Naive B cell (primary cell): ENCODE data around the gene PIGU. TPM values are rescaled to one million over a fixed set of nuclear protein-coding genes. Genes with fewer than 3 reads are reported as not detected.

Source experiments
- ATAC-seq, 2 donors: fragments of 150-1000 bp; cut with Tn5 transposase; 2 replicates each; pipeline ENCODE4 v1.10.0; 2021; ENCODE audit warnings: low read depth in 2 of 2, mild to moderate bottlenecking in 2 of 2, moderate library complexity in 2 of 2
- DNase-seq: peaks from one replicate; pipeline ENCODE4 v3.0.0; 2022
- H3K27ac Mint-ChIP-seq, 6 donors: one replicate each; pipeline ENCODE4 v1.8.0; 2020 to 2022; ENCODE audit warnings: mild to moderate bottlenecking in 6 of 6, mixed read lengths in 6 of 6, moderate library complexity in 5 of 6, inconsistent platforms in 2 of 6
- H3K27me3 Mint-ChIP-seq, 3 donors: one replicate each; pipeline ENCODE4 v1.8.0; 2021 to 2022; ENCODE audit warnings: mixed read lengths in 3 of 3, mild to moderate bottlenecking in 1 of 3
- H3K36me3 Mint-ChIP-seq, 2 donors: one replicate each; pipeline ENCODE4 v1.8.0; 2020 to 2022; ENCODE audit warnings: mixed read lengths in 2 of 2, inconsistent platforms in 1 of 2, mild to moderate bottlenecking in 1 of 2
- H3K4me1 Mint-ChIP-seq, 3 donors: one replicate each; pipeline ENCODE4 v1.8.0; 2020 to 2022; ENCODE audit warnings: mixed read lengths in 3 of 3, inconsistent platforms in 1 of 3, mild to moderate bottlenecking in 1 of 3, moderate library complexity in 1 of 3
- H3K4me3 Mint-ChIP-seq, 8 donors: one replicate each; pipeline ENCODE4 v1.8.0; 2020 to 2022; ENCODE audit warnings: mild to moderate bottlenecking in 8 of 8, mixed read lengths in 8 of 8, moderate library complexity in 8 of 8, inconsistent platforms in 2 of 8
- H3K9me3 Mint-ChIP-seq, 7 donors: one replicate each; pipeline ENCODE4 v1.8.0; 2020 to 2022; ENCODE audit warnings: mixed read lengths in 7 of 7, mild to moderate bottlenecking in 5 of 7, inconsistent platforms in 2 of 7, moderate library complexity in 1 of 7
- polyA plus RNA-seq, 6 donors: library from polyadenylated mRNA; unstranded; fragments of 300-500 nt; fragmentation: Illumina TruSeq; gene quantifications; one replicate each; pipeline ENCODE4 v1.2.3, GENCODE V29; 2021; ENCODE audit warnings: low read depth in 6 of 6

The PIGU gene
- polyA plus RNA-seq, 6 donors from 2014 or later, result 14.4 to 24.3 (median 22.5) TPM

DNA sequence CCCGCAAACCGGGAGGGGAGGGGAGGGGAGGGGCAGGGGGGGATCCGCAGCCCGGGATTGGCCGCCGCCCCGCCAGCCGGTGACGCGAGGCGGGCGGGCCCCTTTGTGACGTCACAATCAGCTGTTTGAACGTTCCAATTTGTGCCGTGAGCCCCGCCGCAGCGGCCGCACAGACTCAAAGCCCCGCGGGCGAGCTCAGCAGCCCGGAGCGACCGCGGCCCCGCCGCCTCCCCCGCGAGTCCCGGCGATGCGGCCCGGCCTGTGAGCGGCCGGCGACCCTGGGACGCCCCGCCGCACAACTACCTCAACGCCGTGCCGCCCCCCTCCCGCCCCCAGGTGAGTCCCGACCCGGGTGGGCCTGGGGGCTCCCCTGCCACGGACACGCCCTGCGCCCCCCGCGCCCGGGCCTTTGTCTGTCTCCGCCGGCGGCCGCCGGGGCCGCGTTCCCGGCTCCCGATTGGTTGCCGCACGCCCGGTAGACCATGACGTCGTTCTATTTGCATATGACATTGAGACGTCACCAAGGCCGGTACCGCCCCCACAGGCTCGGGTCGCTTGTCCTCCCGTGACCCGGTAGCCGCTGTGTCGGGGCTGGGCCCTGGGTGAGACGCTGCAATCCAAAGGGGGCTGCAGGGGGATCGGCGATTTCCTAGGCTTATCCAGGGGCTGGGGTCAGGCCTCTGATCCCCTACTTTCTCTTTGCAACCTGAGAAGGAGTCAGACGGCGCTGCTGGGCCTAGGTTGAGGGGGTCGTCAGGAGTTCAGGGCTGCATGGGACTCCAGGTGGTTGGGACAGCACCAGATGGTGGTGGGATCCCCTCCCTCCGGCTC, 27.5 kb upstream of the PIGU start, which contains the start of gene TP53INP2:
Gene TP53INP2 (plus strand): TSS at position 168 of the 831 bp plus-strand sequence. CDS start 4,396 bp downstream, outside the sequence.
- no peaks in the 10 kb centered on the region for H3K36me3 Mint-ChIP-seq
- peak; percentile 93 for DNase-seq
- H3K4me3 Mint-ChIP-seq, result peak within 1 kb of the TSS; percentile 85 to 99 (median 96)
- no peaks in the 10 kb centered on the region for H3K9me3 Mint-ChIP-seq
- peak; percentile 69 to 72 for ATAC-seq
- peaks cover 4 to 10% (median 7%) of the 10 kb centered on the region in 3 donors for H3K27me3 Mint-ChIP-seq
- peaks cover 23 to 30% (median 23%) of the 10 kb centered on the region in 3 donors for H3K4me1 Mint-ChIP-seq
- H3K27ac Mint-ChIP-seq, result peak within 1 kb of the TSS; percentile 98 to 100 (median 99)

- ATAC-seq (no peak), DNase-seq (no peak)
- Mint-ChIP-seq H3K9me3 (no peaks in the 10 kb centered on the region), H3K36me3 (no peaks in the 10 kb centered on the region), H3K4me3 (peak overlapping the region; percentile 85 to 99 (median 94)), H3K27me3 (peaks cover 4 to 10% (median 7%) of the 10 kb centered on the region in 3 donors), H3K27ac (peak overlapping the region; percentile 95 to 100 (median 99)), H3K4me1 (peaks cover 20 to 27% (median 22%) of the 10 kb centered on the region in 3 donors)
Measured at GRCh38 chr20:34703424-34704176, 26.7 kb upstream of the PIGU start.

- peaks cover 16 to 23% (median 17%) of the 10 kb centered on the region in 3 donors for H3K4me1 Mint-ChIP-seq
- H3K4me3 Mint-ChIP-seq, result peak overlapping the region in 7 of 8 donors; percentile 85 to 99 (median 95)
- DNase-seq (no peak), ATAC-seq (no peak)
- H3K36me3 Mint-ChIP-seq, result no peaks in the 10 kb centered on the region
- H3K27me3 Mint-ChIP-seq, result peaks cover 4 to 10% (median 7%) of the 10 kb centered on the region in 3 donors
- H3K27ac Mint-ChIP-seq, result peak overlapping the region; percentile 95 to 100 (median 99)
- no peaks in the 10 kb centered on the region for H3K9me3 Mint-ChIP-seq
Measured at GRCh38 chr20:34703061-34703423, 26.1 kb upstream of the PIGU start.

GRCh38 chr20:34701405-34702085, 24.7 kb upstream of the PIGU start:
- DNase-seq (no peak), ATAC-seq (no peak)
- Mint-ChIP-seq H3K4me1 (peaks cover 16 to 23% (median 17%) of the 10 kb centered on the region in 3 donors), H3K27ac (peak overlapping the region in 2 of 6 donors; percentile 42 to 84), H3K4me3 (peak overlapping the region in 5 of 8 donors; percentile 7 to 99 (median 54)), H3K36me3 (no peaks in the 10 kb centered on the region), H3K9me3 (no peaks in the 10 kb centered on the region), H3K27me3 (peaks cover 4 to 10% (median 7%) of the 10 kb centered on the region in 3 donors)

- H3K36me3 Mint-ChIP-seq, result no peaks in the 10 kb centered on the region
Measured at GRCh38 chr20:34693414-34693813, 16.5 kb upstream of the PIGU start.

DNA sequence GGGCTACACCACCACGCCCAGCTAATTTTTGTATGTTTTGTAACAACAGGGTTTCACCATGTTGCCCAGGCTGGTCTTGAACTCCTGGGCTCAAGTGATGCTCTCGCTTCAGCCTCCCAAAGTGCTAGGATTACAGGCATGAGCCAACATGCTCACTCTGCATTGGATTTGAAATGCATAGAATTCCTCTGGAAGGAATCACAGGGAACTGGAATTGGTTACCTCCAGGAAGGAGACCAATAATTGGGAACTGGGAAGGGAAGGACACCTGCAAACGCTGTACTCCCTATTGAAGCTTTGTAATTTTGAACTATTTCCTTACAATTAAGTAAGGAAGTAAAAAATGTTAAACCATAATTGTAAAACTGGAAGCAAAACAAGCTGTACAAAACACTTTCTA, 14.9 kb upstream of the PIGU start:
- DNase-seq, result no peak
- H3K27ac Mint-ChIP-seq, result no peak overlapping the region
- H3K9me3 Mint-ChIP-seq, result no peaks in the 10 kb centered on the region
- H3K36me3 Mint-ChIP-seq, result no peaks in the 10 kb centered on the region
- peaks cover 0 to 5% (median 0%) of the 10 kb centered on the region in 3 donors for H3K4me1 Mint-ChIP-seq
- no peak for ATAC-seq
- peaks cover 0 to 5% (median 0%) of the 10 kb centered on the region in 3 donors for H3K27me3 Mint-ChIP-seq
- no peak overlapping the region for H3K4me3 Mint-ChIP-seq

More at GRCh38 chr20:34693414-34693813, 16.5 kb upstream of the PIGU start:
- Mint-ChIP-seq H3K9me3 (no peaks in the 10 kb centered on the region), H3K4me3 (no peak overlapping the region), H3K27me3 (peaks cover 0 to 5% (median 0%) of the 10 kb centered on the region in 3 donors), H3K27ac (peak overlapping the region in 1 of 6 donors; percentile 47), H3K4me1 (peaks cover 0 to 5% (median 0%) of the 10 kb centered on the region in 3 donors)
- no peak for ATAC-seq
- DNase-seq, result no peak

DNA sequence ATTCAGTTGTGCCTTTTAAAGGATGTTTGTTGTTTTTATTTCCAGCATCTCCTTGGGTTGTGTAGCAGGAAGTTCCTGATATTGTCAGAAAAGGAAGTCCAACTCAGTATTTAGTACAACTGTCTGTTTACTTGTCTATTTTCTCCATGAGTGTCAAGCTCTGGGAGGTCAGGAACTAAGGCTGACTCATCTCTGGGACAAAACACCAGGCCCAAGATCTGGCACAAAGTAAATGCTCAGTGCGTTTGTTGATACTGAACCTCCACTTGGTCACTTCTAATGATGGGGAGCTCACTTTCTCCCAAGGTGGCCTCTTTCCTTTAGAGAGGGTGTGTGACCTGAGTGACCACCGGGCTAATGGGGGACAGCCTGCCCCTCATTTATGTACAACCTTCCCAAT, 12.6 kb upstream of the PIGU start:
- no peak overlapping the region for H3K4me3 Mint-ChIP-seq
- peaks cover 0 to 5% (median 0%) of the 10 kb centered on the region in 3 donors for H3K27me3 Mint-ChIP-seq
- no peak overlapping the region for H3K27ac Mint-ChIP-seq
- DNase-seq (no peak), ATAC-seq (no peak)
- no peaks in the 10 kb centered on the region for H3K36me3 Mint-ChIP-seq
- peaks cover 0 to 5% (median 0%) of the 10 kb centered on the region in 3 donors for H3K4me1 Mint-ChIP-seq
- no peaks in the 10 kb centered on the region for H3K9me3 Mint-ChIP-seq

DNA sequence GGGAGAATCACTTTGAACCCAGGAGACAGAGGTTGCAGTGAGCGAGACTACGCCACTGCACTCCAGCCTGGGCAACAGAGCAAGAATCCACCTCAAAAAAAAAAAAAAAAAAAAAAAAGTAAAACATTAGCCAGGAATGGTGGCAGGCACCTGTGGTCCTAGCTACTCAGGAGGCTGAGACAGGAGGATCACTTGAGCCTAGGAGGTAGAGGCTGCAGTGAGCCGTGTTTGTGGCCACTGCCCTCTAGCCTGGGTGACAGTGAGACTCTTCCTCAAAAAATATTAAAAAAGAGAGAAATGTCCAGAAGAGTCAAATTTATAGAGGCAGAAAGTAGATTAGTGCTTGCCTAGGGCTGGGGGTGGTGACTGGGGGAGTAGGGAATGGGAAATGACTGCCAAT, 6.8 kb upstream of the PIGU start:
- Mint-ChIP-seq H3K27me3 (no peaks in the 10 kb centered on the region), H3K36me3 (no peaks in the 10 kb centered on the region), H3K4me1 (no peaks in the 10 kb centered on the region), H3K4me3 (no peak overlapping the region), H3K27ac (no peak overlapping the region), H3K9me3 (no peaks in the 10 kb centered on the region)
- no peak for ATAC-seq
- no peak for DNase-seq

DNA sequence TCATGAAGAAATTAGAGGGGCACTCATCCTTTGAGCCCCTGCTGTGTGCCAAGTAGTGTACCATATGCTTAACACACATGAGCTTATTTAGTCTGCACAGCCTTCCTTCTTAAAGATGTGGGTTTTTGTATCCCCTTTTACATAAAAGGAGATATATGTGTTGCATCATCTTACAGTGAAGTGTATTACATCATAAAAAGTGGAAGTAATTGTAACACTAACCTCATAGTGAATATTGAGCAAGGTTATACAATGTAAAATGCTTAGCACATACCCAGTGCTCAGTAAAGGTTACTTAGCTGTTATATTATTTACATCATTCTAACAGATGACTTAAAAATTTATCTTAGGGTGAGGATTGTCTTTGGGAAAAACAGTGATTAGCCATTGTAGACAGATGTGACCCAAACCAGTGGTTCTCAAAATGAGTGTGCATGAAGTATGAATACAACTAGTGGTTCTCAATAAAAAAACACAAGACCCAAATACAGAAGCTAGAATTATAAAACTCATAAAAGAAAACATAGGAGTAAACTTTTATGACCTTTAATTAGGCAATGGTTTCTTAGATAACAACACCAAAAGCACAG, 3.8 kb upstream of the PIGU start:
- Mint-ChIP-seq H3K4me1 (peaks cover 10 to 12% (median 12%) of the 10 kb centered on the region in 3 donors), H3K27ac (peak overlapping the region in 2 of 6 donors; percentile 53 to 56), H3K36me3 (no peaks in the 10 kb centered on the region), H3K4me3 (peak overlapping the region in 2 of 8 donors; percentile 8 to 79), H3K27me3 (no peaks in the 10 kb centered on the region), H3K9me3 (no peaks in the 10 kb centered on the region)
- DNase-seq, result no peak
- no peak for ATAC-seq

GRCh38 chr20:34675993-34676641, 775 bp downstream of the PIGU start:
- Mint-ChIP-seq H3K27ac (peak overlapping the region; percentile 87 to 99 (median 98)), H3K36me3 (no peaks in the 10 kb centered on the region), H3K27me3 (no peaks in the 10 kb centered on the region), H3K4me1 (peaks cover 13 to 19% (median 16%) of the 10 kb centered on the region in 3 donors), H3K9me3 (no peaks in the 10 kb centered on the region), H3K4me3 (peak overlapping the region; percentile 84 to 99 (median 98))
- DNase-seq, result no peak
- ATAC-seq, result no peak

DNA sequence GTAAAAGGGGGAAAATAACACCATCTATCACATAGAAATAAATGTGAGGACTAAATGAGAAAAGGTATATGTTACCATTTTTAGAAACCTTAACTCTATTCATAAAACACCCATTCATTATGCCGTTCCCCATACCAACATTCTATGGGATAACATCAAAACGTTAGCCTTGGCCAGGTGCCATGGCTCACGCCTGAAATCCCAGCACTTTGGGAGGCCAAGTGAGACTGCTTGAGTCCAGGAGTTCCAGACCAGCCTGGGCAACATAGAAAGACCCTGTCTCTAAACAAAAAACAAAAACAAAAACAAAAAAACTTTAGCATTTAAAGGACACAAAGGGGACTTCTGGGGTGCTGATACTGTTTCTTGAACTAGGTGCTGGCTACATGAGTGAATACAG, 1.3 kb downstream of the PIGU start:
- Mint-ChIP-seq H3K36me3 (no peaks in the 10 kb centered on the region), H3K27ac (peak overlapping the region in 1 of 6 donors; percentile 89), H3K9me3 (no peaks in the 10 kb centered on the region), H3K4me3 (peak overlapping the region in 7 of 8 donors; percentile 12 to 99 (median 98)), H3K27me3 (no peaks in the 10 kb centered on the region), H3K4me1 (peaks cover 13 to 19% (median 16%) of the 10 kb centered on the region in 3 donors)
- ATAC-seq (no peak), DNase-seq (no peak)

DNA sequence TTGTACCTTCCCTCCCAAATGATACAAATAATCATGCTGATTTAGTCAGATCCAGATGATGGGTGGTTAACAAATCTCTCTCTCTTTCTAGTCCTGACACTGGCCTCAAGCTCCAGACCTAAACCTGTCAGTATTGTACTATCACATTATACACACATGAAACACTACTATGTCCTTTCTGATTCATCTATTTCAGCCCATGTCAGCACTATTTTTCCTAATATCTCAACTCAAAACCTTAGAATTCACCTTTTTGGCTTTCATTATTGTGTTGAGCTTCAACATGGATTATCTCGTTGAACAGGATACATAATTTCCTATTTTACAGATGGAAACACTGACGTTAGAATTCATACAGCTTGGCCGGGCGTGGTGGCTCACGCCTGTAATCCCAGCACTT, 3.5 kb downstream of the PIGU start:
- Mint-ChIP-seq H3K4me1 (peaks cover 13 to 19% (median 16%) of the 10 kb centered on the region in 3 donors), H3K36me3 (peaks cover 0 to 4% of the 10 kb centered on the region in 2 donors), H3K27ac (peak overlapping the region in 1 of 6 donors; percentile 49), H3K9me3 (no peaks in the 10 kb centered on the region), H3K4me3 (peak overlapping the region in 2 of 8 donors; percentile 44 to 52), H3K27me3 (no peaks in the 10 kb centered on the region)
- DNase-seq, result no peak
- ATAC-seq, result no peak
